HepG2 (cell line): ENCODE results near the gene C1GALT1. TPM values are rescaled to one million over a fixed set of nuclear protein-coding genes. Genes with fewer than 3 reads are reported as not detected.
A peak's percentile ranks its signal among the peaks of the same experiment; 100 is the strongest.

Source experiments
- ATF7-NPFF ChIP-seq: sonication (generic); formaldehyde crosslinking; IDR thresholded peaks from 2 replicates; pipeline ENCODE4 v1.8.1; 2023; ENCODE audit warnings: mild to moderate bottlenecking, low read depth, missing genetic modification reagents, moderate library complexity
- CHD2 ChIP-seq: IDR thresholded peaks from 2 replicates; pipeline ENCODE4 v1.6.1; 2011; ENCODE audit warnings: low read depth, low read length, improper control_type of control experiment
- HDAC1 ChIP-seq: sonication (generic); formaldehyde crosslinking; IDR thresholded peaks from 2 replicates; pipeline ENCODE4 v1.5.1; 2020; ENCODE audit warnings: mild to moderate bottlenecking, missing genetic modification reagents
- MEF2D ChIP-seq: sonication (generic); formaldehyde crosslinking; IDR thresholded peaks from 2 replicates; pipeline ENCODE4 v1.5.1; 2020; ENCODE audit warnings: mild to moderate bottlenecking, missing genetic modification reagents
- RAD21 ChIP-seq: fragments of 450-650 bp; formaldehyde crosslinking; IDR thresholded peaks from 2 replicates; pipeline ENCODE4 v1.5.0; 2020; ENCODE audit warnings: mild to moderate bottlenecking
- SOX13 ChIP-seq, 3 experiments: fragments of 450-650 bp in 1 of 3; sonication (generic) in 1 of 3; formaldehyde crosslinking in 1 of 3; IDR thresholded peaks in 2 of 3; conservative IDR thresholded peaks in 1 of 3; 2 replicates each; pipeline versions ENCODE4 v1.5.0 to v1.6.1; 2016 to 2020; ENCODE audit warnings: antibody characterized with exemption in 1 of 3, mild to moderate bottlenecking in 1 of 3, missing compliant biosample characterization in 1 of 3, missing genetic modification reagents in 1 of 3, moderate library complexity in 1 of 3
- SRF ChIP-seq: IDR thresholded peaks from 2 replicates; pipeline ENCODE4 v1.6.1; 2011; ENCODE audit warnings: mild to moderate bottlenecking, low read depth, low read length, moderate library complexity
- TARDBP ChIP-seq: sonication (generic); formaldehyde crosslinking; IDR thresholded peaks from 2 replicates; pipeline ENCODE4 v1.8.0; 2022; ENCODE audit warnings: mild to moderate bottlenecking, missing genetic modification reagents
- ZMAT3 ChIP-seq: sonication (generic); formaldehyde crosslinking; conservative IDR thresholded peaks from 2 replicates; pipeline ENCODE4 v1.7.0; 2021; ENCODE audit warnings: missing genetic modification reagents
- ZNF432 ChIP-seq: sonication (generic); formaldehyde crosslinking; IDR thresholded peaks from 2 replicates; pipeline ENCODE4 v1.5.0; 2020; ENCODE audit warnings: missing genetic modification reagents, mild to moderate bottlenecking, borderline replicate concordance
- ZNF570 ChIP-seq: sonication (generic); formaldehyde crosslinking; IDR thresholded peaks from 2 replicates; pipeline ENCODE4 v1.4.0; 2020; ENCODE audit warnings: mild to moderate bottlenecking, missing genetic modification reagents, borderline replicate concordance
- ZNF772 ChIP-seq: sonication (generic); formaldehyde crosslinking; IDR thresholded peaks from 2 replicates; pipeline ENCODE4 v1.5.0; 2020; ENCODE audit warnings: mild to moderate bottlenecking, missing genetic modification reagents
- polyA plus RNA-seq, 8 experiments: library from polyadenylated mRNA; depleted of rRNA in 3 of 8; stranded (reverse) in 7 of 8; unstranded in 1 of 8; fragments of >200 nt; fragmentation: Illumina TruSeq in 4 of 8; extraction: Trizol in 4 of 8; gene quantifications; 2 replicates each; pipeline versions ENCODE4 v1.2.1 to v1.2.3, GENCODE V29; 2011 to 2016; ENCODE audit warnings: low read depth in 4 of 8, missing spikeins in 1 of 8, mixed read lengths in 1 of 8; ENCODE audit not compliant: insufficient read depth in 1 of 8
- total RNA-seq, 5 experiments: library from RNA; depleted of rRNA; stranded (reverse); fragments of >200 nt; fragmentation: Illumina TruSeq; extraction: Trizol; gene quantifications; 2 replicates each; pipeline ENCODE4 v1.2.3, GENCODE V29; 2016; ENCODE audit warnings: low read depth in 1 of 5
- TF ChIP-seq, protein P1 (sequence below): sonication (generic); formaldehyde crosslinking; IDR thresholded peaks from 2 replicates; pipeline ENCODE4 v1.5.0; 2020; ENCODE audit warnings: mild to moderate bottlenecking, missing genetic modification reagents
- TF ChIP-seq, protein P2 (sequence below), 2 experiments: IDR thresholded peaks; 2 replicates each; pipeline ENCODE4 v1.6.1; 2011 to 2012; ENCODE audit warnings: low read length in 2 of 2, borderline replicate concordance in 1 of 2, low read depth in 1 of 2, mild to moderate bottlenecking in 1 of 2, moderate library complexity in 1 of 2
- TF ChIP-seq, protein P3 (sequence below): sonication (generic); formaldehyde crosslinking; IDR thresholded peaks from 2 replicates; pipeline ENCODE4 v1.4.0; 2020; ENCODE audit warnings: mild to moderate bottlenecking, missing genetic modification reagents

Gene C1GALT1
- total and polyA plus RNA-seq, 2 of the 13 experiments (the other 11 are each of a cell fraction or from before 2014, with no cell fraction given), result 57.1 to 65.9 TPM

DNA sequence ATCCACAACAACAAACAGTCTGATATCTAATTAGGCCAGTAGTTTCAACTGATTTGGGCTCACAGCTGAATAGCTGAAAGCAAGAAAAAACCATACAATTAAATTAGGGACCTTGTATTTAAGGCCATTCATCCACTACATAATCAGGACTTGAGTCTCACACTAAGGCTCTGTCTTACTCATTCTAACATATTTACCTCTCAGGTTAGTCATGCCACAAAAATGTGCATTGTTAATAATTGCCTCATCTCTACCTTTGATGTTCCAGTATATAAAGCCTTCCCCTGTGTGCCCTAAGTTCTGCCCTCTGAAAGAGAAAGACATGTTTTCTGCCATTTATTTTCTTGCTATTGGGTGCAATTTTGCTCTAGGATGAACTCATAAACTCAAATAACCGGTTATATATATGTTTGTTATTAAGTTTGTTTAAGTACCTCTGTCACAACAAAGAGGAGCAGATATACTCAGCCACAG is 5.3 kb upstream of the C1GALT1 start (continued):
- TF ChIP-seq, protein P1, sequence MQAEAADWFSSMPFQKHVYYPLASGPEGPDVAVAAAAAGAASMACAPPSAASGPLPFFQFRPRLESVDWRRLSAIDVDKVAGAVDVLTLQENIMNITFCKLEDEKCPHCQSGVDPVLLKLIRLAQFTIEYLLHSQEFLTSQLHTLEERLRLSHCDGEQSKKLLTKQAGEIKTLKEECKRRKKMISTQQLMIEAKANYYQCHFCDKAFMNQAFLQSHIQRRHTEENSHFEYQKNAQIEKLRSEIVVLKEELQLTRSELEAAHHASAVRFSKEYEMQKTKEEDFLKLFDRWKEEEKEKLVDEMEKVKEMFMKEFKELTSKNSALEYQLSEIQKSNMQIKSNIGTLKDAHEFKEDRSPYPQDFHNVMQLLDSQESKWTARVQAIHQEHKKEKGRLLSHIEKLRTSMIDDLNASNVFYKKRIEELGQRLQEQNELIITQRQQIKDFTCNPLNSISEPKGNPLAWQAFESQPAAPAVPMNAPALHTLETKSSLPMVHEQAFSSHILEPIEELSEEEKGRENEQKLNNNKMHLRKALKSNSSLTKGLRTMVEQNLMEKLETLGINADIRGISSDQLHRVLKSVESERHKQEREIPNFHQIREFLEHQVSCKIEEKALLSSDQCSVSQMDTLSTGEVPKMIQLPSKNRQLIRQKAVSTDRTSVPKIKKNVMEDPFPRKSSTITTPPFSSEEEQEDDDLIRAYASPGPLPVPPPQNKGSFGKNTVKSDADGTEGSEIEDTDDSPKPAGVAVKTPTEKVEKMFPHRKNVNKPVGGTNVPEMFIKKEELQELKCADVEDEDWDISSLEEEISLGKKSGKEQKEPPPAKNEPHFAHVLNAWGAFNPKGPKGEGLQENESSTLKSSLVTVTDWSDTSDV (CRISPR knock-in tag), result no peak
- no peak for TF ChIP-seq RAD21 (CRISPR knock-in tag)
- no peak for TF ChIP-seq ZNF772 (CRISPR knock-in tag)
- TF ChIP-seq HDAC1, result peak; percentile 23; the same call in 1 of the 2 replicates
- TF ChIP-seq MEF2D (CRISPR knock-in tag), result peak; percentile 74; the same call in 1 of the 2 replicates
- TF ChIP-seq ZMAT3 (CRISPR knock-in tag), result 0 out of 2 replicates have a peak, but pooled peaks have one; percentile 66
- TF ChIP-seq, protein P2, sequence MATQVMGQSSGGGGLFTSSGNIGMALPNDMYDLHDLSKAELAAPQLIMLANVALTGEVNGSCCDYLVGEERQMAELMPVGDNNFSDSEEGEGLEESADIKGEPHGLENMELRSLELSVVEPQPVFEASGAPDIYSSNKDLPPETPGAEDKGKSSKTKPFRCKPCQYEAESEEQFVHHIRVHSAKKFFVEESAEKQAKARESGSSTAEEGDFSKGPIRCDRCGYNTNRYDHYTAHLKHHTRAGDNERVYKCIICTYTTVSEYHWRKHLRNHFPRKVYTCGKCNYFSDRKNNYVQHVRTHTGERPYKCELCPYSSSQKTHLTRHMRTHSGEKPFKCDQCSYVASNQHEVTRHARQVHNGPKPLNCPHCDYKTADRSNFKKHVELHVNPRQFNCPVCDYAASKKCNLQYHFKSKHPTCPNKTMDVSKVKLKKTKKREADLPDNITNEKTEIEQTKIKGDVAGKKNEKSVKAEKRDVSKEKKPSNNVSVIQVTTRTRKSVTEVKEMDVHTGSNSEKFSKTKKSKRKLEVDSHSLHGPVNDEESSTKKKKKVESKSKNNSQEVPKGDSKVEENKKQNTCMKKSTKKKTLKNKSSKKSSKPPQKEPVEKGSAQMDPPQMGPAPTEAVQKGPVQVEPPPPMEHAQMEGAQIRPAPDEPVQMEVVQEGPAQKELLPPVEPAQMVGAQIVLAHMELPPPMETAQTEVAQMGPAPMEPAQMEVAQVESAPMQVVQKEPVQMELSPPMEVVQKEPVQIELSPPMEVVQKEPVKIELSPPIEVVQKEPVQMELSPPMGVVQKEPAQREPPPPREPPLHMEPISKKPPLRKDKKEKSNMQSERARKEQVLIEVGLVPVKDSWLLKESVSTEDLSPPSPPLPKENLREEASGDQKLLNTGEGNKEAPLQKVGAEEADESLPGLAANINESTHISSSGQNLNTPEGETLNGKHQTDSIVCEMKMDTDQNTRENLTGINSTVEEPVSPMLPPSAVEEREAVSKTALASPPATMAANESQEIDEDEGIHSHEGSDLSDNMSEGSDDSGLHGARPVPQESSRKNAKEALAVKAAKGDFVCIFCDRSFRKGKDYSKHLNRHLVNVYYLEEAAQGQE (IDR thresholded peaks at IDR 0.05; ENCODE audit: borderline replicate concordance in 1 of 2, low read depth in 1 of 2, low read length in 2 of 2), result 0 out of 4 replicates have a peak, but pooled peaks of 1 of the 2 experiments have one; percentile 43
- peak; percentile 75; the same call in 1 of the 2 replicates for TF ChIP-seq TARDBP (CRISPR knock-in tag)
- TF ChIP-seq, protein P3, sequence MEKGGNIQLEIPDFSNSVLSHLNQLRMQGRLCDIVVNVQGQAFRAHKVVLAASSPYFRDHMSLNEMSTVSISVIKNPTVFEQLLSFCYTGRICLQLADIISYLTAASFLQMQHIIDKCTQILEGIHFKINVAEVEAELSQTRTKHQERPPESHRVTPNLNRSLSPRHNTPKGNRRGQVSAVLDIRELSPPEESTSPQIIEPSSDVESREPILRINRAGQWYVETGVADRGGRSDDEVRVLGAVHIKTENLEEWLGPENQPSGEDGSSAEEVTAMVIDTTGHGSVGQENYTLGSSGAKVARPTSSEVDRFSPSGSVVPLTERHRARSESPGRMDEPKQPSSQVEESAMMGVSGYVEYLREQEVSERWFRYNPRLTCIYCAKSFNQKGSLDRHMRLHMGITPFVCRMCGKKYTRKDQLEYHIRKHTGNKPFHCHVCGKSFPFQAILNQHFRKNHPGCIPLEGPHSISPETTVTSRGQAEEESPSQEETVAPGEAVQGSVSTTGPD (CRISPR knock-in tag), result no peak
- TF ChIP-seq ZNF570 (CRISPR knock-in tag), result no peak
- TF ChIP-seq ZNF432 (CRISPR knock-in tag), result no peak
- TF ChIP-seq SOX13 (IDR thresholded peaks at IDR 0.05), result peak; percentile 91
- peak in 1 of 2 experiments; percentile 99; a peak in 2 of 4 replicates for TF ChIP-seq SOX13 (CRISPR knock-in tag; conservative IDR thresholded peaks at IDR 0.05 in 1 of 2, IDR thresholded peaks at IDR 0.05 in 1 of 2)
- no peak for TF ChIP-seq SRF
- TF ChIP-seq CHD2, result no peak
- no peak for TF ChIP-seq ATF7-NPFF (CRISPR knock-in tag)
